ENCODE measurements around the gene SIMC1. TPM values are rescaled to one million over a fixed set of nuclear protein-coding genes. Genes with fewer than 3 reads are reported as not detected.
A peak's percentile ranks its signal among the peaks of the same experiment; 100 is the strongest.
"Not testable (repeated sequence)": the region's sequence is repeated elsewhere in the genome, so short reads cannot be mapped to it uniquely, and the experiment has no call there.

Gene SIMC1
- total RNA-seq, 1 donor from 2014 or later = 10.4 TPM

DNA sequence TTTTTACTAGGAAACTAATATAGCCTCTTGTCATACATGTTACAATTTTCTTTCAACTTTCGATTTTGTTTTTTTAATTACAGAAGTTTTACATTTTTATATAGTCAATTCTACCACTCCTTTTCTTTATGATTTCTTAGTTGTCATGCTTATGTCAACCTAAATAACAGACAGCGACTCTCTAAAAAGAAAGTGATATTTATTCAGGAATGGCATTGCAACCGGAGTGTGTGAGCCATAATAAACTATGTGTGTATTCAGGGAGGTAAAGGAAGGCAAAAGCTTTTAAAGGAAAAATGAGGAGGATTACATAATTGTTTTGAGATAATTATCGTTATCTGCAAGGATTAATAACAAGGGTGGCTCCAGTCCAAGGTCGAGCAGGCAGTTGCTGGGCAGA is 7.3 kb downstream of the SIMC1 start:
- not testable (repeated sequence) for H3K36me3 ChIP-seq (ENCODE audit: insufficient read depth, low read length); H3K79me2 ChIP-seq (ENCODE audit: insufficient read depth, low read length); FAIRE-seq; DNase-seq (ENCODE audit: low read depth); H3K9me3 ChIP-seq (ENCODE audit: insufficient read depth, low read depth, low read length); H3K4me2 ChIP-seq (ENCODE audit: low read length); H3K4me3 ChIP-seq (ENCODE audit: insufficient read depth, low read depth, low read length); H4K20me1 ChIP-seq (ENCODE audit: insufficient read depth, low read length); H3K27ac ChIP-seq (ENCODE audit: low read depth, low read length); H3K9ac ChIP-seq (ENCODE audit: low read length); H3K36me3 Mint-ChIP-seq (ENCODE audit: low read depth, unreplicated experiment); H3K9me3 Mint-ChIP-seq (ENCODE audit: unreplicated experiment); H3K27ac Mint-ChIP-seq (ENCODE audit: unreplicated experiment); H3K27me3 Mint-ChIP-seq (ENCODE audit: low read depth, unreplicated experiment); H3K4me1 Mint-ChIP-seq (ENCODE audit: low read depth, unreplicated experiment); H3K4me3 Mint-ChIP-seq (ENCODE audit: unreplicated experiment); H3K4me1 ChIP-seq (ENCODE audit: insufficient read depth, low read length); H3K27me3 ChIP-seq (ENCODE audit: insufficient read depth, low read length); H2AFZ ChIP-seq (ENCODE audit: low read depth, low read length)

DNA sequence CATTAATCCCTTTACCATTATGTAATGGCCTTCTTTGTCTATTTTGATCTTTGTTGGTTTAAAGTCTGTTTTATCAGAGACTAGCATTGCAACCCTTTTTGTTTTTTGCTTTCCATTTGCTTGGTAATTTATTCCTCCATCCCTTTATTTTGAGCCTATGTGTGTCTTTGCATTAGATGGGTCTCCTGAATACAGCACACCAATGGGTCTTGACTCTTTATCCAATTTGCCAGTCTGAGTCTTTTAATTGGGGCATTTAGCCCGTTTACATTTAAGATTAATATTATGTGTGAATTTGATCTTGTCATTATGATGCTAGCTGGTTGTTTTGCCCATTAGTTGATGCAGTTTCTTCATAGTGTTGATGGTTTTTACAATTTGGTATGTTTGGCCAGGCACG is 12.5 kb downstream of the SIMC1 start:
- not testable (repeated sequence) for H3K27ac Mint-ChIP-seq (ENCODE audit: unreplicated experiment); H3K27me3 Mint-ChIP-seq (ENCODE audit: low read depth, unreplicated experiment); FAIRE-seq

DNA sequence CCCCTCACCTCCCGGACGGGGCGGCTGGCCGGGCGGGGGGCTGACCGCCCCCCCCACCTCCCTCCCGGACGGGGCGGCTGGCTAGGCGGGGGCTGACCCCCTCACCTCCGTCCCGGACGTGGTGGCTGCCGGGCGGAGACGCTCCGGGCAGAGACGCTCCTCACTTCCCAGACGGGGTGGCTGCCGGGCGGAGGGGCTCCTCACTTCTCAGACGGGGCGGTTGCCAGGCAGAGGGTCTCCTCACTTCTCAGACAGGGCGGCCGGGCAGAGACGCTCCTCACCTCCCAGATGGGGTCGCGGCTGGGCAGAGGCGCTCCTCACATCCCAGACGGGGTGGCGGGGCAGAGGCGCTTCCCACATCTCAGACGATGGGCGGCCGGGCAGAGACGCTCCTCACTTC is 13.9 kb downstream of the SIMC1 start:
- not testable (repeated sequence) for H3K27ac ChIP-seq (ENCODE audit: low read depth, low read length); H3K36me3 ChIP-seq (ENCODE audit: insufficient read depth, low read length); FAIRE-seq; H3K27me3 ChIP-seq (ENCODE audit: insufficient read depth, low read length); H4K20me1 ChIP-seq (ENCODE audit: insufficient read depth, low read length); H3K9me3 Mint-ChIP-seq (ENCODE audit: unreplicated experiment); H3K9me3 ChIP-seq (ENCODE audit: insufficient read depth, low read depth, low read length); H3K4me1 ChIP-seq (ENCODE audit: insufficient read depth, low read length); H3K4me3 Mint-ChIP-seq (ENCODE audit: unreplicated experiment); H2AFZ ChIP-seq (ENCODE audit: low read depth, low read length); DNase-seq (ENCODE audit: low read depth); H3K27me3 Mint-ChIP-seq (ENCODE audit: low read depth, unreplicated experiment); H3K4me3 ChIP-seq (ENCODE audit: insufficient read depth, low read depth, low read length); H3K79me2 ChIP-seq (ENCODE audit: insufficient read depth, low read length); H3K9ac ChIP-seq (ENCODE audit: low read length); H3K36me3 Mint-ChIP-seq (ENCODE audit: low read depth, unreplicated experiment); H3K4me2 ChIP-seq (ENCODE audit: low read length); H3K27ac Mint-ChIP-seq (ENCODE audit: unreplicated experiment); H3K4me1 Mint-ChIP-seq (ENCODE audit: low read depth, unreplicated experiment)

More for the DNA sequence above, 12.5 kb downstream of the SIMC1 start:
- H2AFZ ChIP-seq (ENCODE audit: low read depth, low read length); H3K36me3 Mint-ChIP-seq (ENCODE audit: low read depth, unreplicated experiment); DNase-seq (ENCODE audit: low read depth); H3K9me3 ChIP-seq (ENCODE audit: insufficient read depth, low read depth, low read length); H3K4me3 ChIP-seq (ENCODE audit: insufficient read depth, low read depth, low read length); H3K36me3 ChIP-seq (ENCODE audit: insufficient read depth, low read length); H3K79me2 ChIP-seq (ENCODE audit: insufficient read depth, low read length); H3K27me3 ChIP-seq (ENCODE audit: insufficient read depth, low read length); H3K27ac ChIP-seq (ENCODE audit: low read depth, low read length); H3K4me1 ChIP-seq (ENCODE audit: insufficient read depth, low read length); H3K4me1 Mint-ChIP-seq (ENCODE audit: low read depth, unreplicated experiment); H3K9ac ChIP-seq (ENCODE audit: low read length); H4K20me1 ChIP-seq (ENCODE audit: insufficient read depth, low read length); H3K4me3 Mint-ChIP-seq (ENCODE audit: unreplicated experiment); H3K9me3 Mint-ChIP-seq (ENCODE audit: unreplicated experiment); H3K4me2 ChIP-seq (ENCODE audit: low read length): not testable (repeated sequence)

DNA sequence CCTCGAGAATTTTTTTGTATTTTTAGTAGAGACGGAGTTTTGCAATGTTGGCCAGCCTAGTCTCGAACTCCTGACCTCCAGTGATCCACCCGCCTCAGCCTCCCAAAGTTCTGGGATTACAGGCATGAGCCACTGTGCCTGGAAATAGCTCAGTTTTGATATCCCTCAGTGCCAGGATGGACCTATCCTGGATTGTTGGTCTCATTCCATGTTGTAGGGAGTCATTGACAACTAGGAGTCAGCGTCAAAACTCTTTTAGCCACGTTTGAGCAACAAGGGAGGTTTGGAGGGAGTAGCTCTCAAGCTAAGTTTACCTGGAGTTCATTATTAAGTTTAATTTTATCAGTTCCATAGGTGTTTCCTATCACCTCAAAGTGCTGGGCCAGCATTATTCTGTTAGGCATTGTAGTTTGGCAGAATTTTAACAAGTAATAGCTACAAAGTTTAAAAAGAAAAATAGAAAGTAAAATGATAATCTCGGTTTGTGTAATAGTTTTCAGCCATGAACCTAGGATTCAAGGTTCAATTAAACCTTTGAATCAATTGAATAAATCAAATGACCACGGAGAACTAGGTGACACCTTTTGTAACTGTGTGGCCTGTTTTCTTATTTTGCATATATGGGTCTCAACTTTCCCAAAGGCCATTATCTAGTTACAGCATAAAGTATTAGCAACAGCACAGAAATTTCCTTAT is 15.3 kb downstream of the SIMC1 start:
- not testable (repeated sequence) for H3K4me3 Mint-ChIP-seq (ENCODE audit: unreplicated experiment); H4K20me1 ChIP-seq (ENCODE audit: insufficient read depth, low read length); H3K9me3 ChIP-seq (ENCODE audit: insufficient read depth, low read depth, low read length); H3K27me3 ChIP-seq (ENCODE audit: insufficient read depth, low read length); H3K27ac ChIP-seq (ENCODE audit: low read depth, low read length); DNase-seq (ENCODE audit: low read depth); H3K4me3 ChIP-seq (ENCODE audit: insufficient read depth, low read depth, low read length); H3K36me3 ChIP-seq (ENCODE audit: insufficient read depth, low read length); H2AFZ ChIP-seq (ENCODE audit: low read depth, low read length); H3K27ac Mint-ChIP-seq (ENCODE audit: unreplicated experiment); H3K4me1 Mint-ChIP-seq (ENCODE audit: low read depth, unreplicated experiment); H3K27me3 Mint-ChIP-seq (ENCODE audit: low read depth, unreplicated experiment); FAIRE-seq; H3K9me3 Mint-ChIP-seq (ENCODE audit: unreplicated experiment); H3K4me1 ChIP-seq (ENCODE audit: insufficient read depth, low read length); H3K4me2 ChIP-seq (ENCODE audit: low read length); H3K36me3 Mint-ChIP-seq (ENCODE audit: low read depth, unreplicated experiment); H3K79me2 ChIP-seq (ENCODE audit: insufficient read depth, low read length); H3K9ac ChIP-seq (ENCODE audit: low read length)

DNA sequence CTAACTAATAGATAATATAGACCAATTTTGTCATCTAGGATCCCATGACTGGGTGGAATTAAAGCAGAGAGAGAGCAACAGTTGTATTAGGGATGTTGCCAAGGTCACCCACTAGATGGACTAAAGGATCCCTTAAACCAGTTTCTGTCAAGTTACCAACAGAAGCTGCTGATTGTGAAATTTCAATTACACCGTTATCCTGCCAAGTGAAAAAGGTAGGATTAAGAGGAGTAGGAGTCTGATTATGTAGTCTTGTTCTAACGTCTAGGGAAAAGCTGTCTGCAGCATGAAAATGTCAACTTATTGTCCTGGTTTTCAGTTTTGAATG is 15.8 kb downstream of the SIMC1 start:
- not testable (repeated sequence) for H3K27ac Mint-ChIP-seq (ENCODE audit: unreplicated experiment); H3K79me2 ChIP-seq (ENCODE audit: insufficient read depth, low read length); H2AFZ ChIP-seq (ENCODE audit: low read depth, low read length); H3K36me3 ChIP-seq (ENCODE audit: insufficient read depth, low read length); FAIRE-seq; H3K4me1 ChIP-seq (ENCODE audit: insufficient read depth, low read length); H3K4me3 ChIP-seq (ENCODE audit: insufficient read depth, low read depth, low read length); H3K9me3 Mint-ChIP-seq (ENCODE audit: unreplicated experiment); DNase-seq (ENCODE audit: low read depth); H3K9ac ChIP-seq (ENCODE audit: low read length); H3K4me2 ChIP-seq (ENCODE audit: low read length); H3K4me1 Mint-ChIP-seq (ENCODE audit: low read depth, unreplicated experiment); H3K27me3 Mint-ChIP-seq (ENCODE audit: low read depth, unreplicated experiment); H3K36me3 Mint-ChIP-seq (ENCODE audit: low read depth, unreplicated experiment); H3K4me3 Mint-ChIP-seq (ENCODE audit: unreplicated experiment); H3K27me3 ChIP-seq (ENCODE audit: insufficient read depth, low read length); H3K9me3 ChIP-seq (ENCODE audit: insufficient read depth, low read depth, low read length); H3K27ac ChIP-seq (ENCODE audit: low read depth, low read length); H4K20me1 ChIP-seq (ENCODE audit: insufficient read depth, low read length)

DNA sequence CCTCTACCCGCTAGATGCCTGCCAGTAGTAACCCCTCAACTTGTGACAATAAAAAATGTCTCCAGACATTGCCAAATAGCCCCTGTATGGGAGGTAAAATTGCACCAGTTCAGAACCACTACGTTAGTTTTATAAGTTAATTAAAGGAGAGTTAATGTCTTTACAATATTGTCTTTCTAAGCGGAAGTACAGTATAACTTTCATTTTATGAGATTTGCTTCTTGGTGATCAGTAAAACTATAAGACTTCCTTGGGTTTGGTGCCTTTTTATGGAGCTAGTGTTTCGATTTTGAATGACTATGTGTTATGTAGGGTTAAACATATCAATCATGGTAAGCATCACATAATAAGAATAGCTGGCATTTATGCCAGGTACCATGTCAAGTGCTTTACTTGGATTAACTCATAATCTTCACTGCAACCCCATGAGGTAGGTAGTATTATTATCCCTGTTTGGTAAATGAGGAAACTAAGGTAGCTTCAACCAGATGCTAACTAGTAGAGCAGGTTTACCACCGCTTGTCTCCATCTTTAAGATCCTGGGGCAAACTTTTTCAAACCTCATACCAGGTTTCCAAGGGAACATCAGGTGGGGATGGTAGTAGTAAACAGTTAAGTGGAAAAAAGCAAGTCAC is 19.8 kb downstream of the SIMC1 start:
- peak; percentile 5 for FAIRE-seq
- H3K4me3 Mint-ChIP-seq (ENCODE audit: unreplicated experiment) = not testable (repeated sequence)

More for the DNA sequence above, 19.8 kb downstream of the SIMC1 start:
- not testable (repeated sequence) for H4K20me1 ChIP-seq (ENCODE audit: insufficient read depth, low read length); H3K27me3 Mint-ChIP-seq (ENCODE audit: low read depth, unreplicated experiment); H3K4me1 ChIP-seq (ENCODE audit: insufficient read depth, low read length); H3K27ac ChIP-seq (ENCODE audit: low read depth, low read length); DNase-seq (ENCODE audit: low read depth); H3K79me2 ChIP-seq (ENCODE audit: insufficient read depth, low read length); H3K9me3 ChIP-seq (ENCODE audit: insufficient read depth, low read depth, low read length); H3K36me3 Mint-ChIP-seq (ENCODE audit: low read depth, unreplicated experiment); H3K4me2 ChIP-seq (ENCODE audit: low read length); H3K9me3 Mint-ChIP-seq (ENCODE audit: unreplicated experiment); H3K27ac Mint-ChIP-seq (ENCODE audit: unreplicated experiment); H3K9ac ChIP-seq (ENCODE audit: low read length); H3K36me3 ChIP-seq (ENCODE audit: insufficient read depth, low read length); H3K4me1 Mint-ChIP-seq (ENCODE audit: low read depth, unreplicated experiment); H2AFZ ChIP-seq (ENCODE audit: low read depth, low read length); H3K4me3 ChIP-seq (ENCODE audit: insufficient read depth, low read depth, low read length); H3K27me3 ChIP-seq (ENCODE audit: insufficient read depth, low read length)
